A673 (cell line): ENCODE measurements around the gene RDH13. TPM values are rescaled to one million over a fixed set of nuclear protein-coding genes. Genes with fewer than 3 reads are reported as not detected.

ENCODE experiments used
- BruUV-seq: library from RNA; stranded (reverse); fragments of 400-500 nt; replicated peaks from 2 replicates; lab custom pipeline; 2021; lab: Mats Ljungman, UMichigan
- CTCF ChIA-PET: fragments of 300-600 bp; sonication (Branson Sonifier 250); formaldehyde crosslinking; loops from one replicate; lab custom pipeline; 2022; ENCODE audit warnings: antibody characterized with exemption; lab: Charles Lee
- POLR2A ChIA-PET: fragments of 300-600 bp; sonication (Branson Sonifier 250); formaldehyde crosslinking; loops from one replicate; lab custom pipeline; 2022; ENCODE audit warnings: antibody characterized with exemption; ENCODE audit not compliant: low non-redundant PET; lab: Charles Lee
- DNase-seq: peaks from one replicate; pipeline ENCODE4 v3.0.0-alpha.2; 2015; ENCODE audit warnings: low spot score
- H3K27ac ChIP-seq: fragments of 200-600 bp; sonication (generic); 2 replicates; pipeline ENCODE4 v1.5.1; 2016; ENCODE audit warnings: mixed run types, low read depth, mild to moderate bottlenecking, mixed read lengths, antibody characterized with exemption, low read length; ENCODE audit not compliant: poor library complexity, severe bottlenecking
- H3K27me3 ChIP-seq: fragments of 200-600 bp; sonication (generic); replicated peaks from 2 replicates; pipeline ENCODE4 v1.6.1; 2017; ENCODE audit warnings: mixed run types, low read depth, mild to moderate bottlenecking, mixed read lengths, antibody characterized with exemption, low read length; ENCODE audit not compliant: insufficient read depth, poor library complexity
- H3K36me3 ChIP-seq: fragments of 200-600 bp; sonication (generic); 2 replicates; pipeline ENCODE4 v1.6.1; 2016; ENCODE audit warnings: mixed run types, mild to moderate bottlenecking, mixed read lengths, antibody characterized with exemption, low read length; ENCODE audit not compliant: insufficient read depth, poor library complexity, severe bottlenecking
- H3K4me1 ChIP-seq: fragments of 200-600 bp; sonication (generic); 2 replicates; pipeline ENCODE4 v1.6.1; 2017; ENCODE audit warnings: mixed run types, mild to moderate bottlenecking, mixed read lengths, antibody characterized with exemption, low read length; ENCODE audit not compliant: insufficient read depth, poor library complexity, severe bottlenecking
- H3K4me3 ChIP-seq: fragments of 200-600 bp; sonication (generic); 2 replicates; pipeline ENCODE4 v1.5.1; 2016; ENCODE audit warnings: low read depth, mixed run types, mild to moderate bottlenecking, mixed read lengths, low read length; ENCODE audit not compliant: poor library complexity, severe bottlenecking
- H3K9me3 ChIP-seq: fragments of 200-600 bp; sonication (generic); 2 replicates; pipeline ENCODE4 v1.6.1; 2016; ENCODE audit warnings: mixed run types, low read depth, mild to moderate bottlenecking, mixed read lengths, antibody characterized with exemption, low read length; ENCODE audit not compliant: poor library complexity, severe bottlenecking
- CTCF ChIP-seq: fragments of 300-800, 200-600 bp; sonication (generic); conservative IDR thresholded peaks from 2 replicates; pipeline ENCODE4 v1.5.1; 2017; ENCODE audit warnings: low read depth, mild to moderate bottlenecking, antibody characterized with exemption, low read length, moderate library complexity, mixed read lengths
- EZH2 ChIP-seq: fragments of 200-600 bp; sonication (generic); IDR thresholded peaks from 2 replicates; pipeline ENCODE4 v1.6.1; 2017; ENCODE audit warnings: borderline replicate concordance, low read depth, mild to moderate bottlenecking, mixed read lengths, antibody characterized with exemption, low read length; ENCODE audit not compliant: poor library complexity, severe bottlenecking
- intact Hi-C: fragments of 100-400 bp; cut with micrococcal nuclease; formaldehyde crosslinking; loops from one replicate; pipeline ENCODE4 v1.10.0; 2022; ENCODE audit not compliant: unreplicated experiment
- total RNA-seq: library from RNA; stranded (reverse); gene quantifications from 2 replicates; pipeline ENCODE4 v1.2.3, GENCODE V29; 2021

The RDH13 gene
- total RNA-seq, 1 experiment from 2014 or later: 19.0 TPM

- TF ChIP-seq EZH2 (no peak), CTCF (no peak)
- H3K27ac ChIP-seq: no peak overlapping the region
- no peak overlapping the region for H3K4me3 ChIP-seq
- DNase-seq: no peak
- no peaks in the 10 kb centered on the region for H3K36me3 ChIP-seq
- intact Hi-C loops: no loop called here
- POLR2A ChIA-PET: no interaction called here
- BruUV-seq: no TSS peak
- H3K27me3 ChIP-seq: peaks cover 7% of the 10 kb centered on the region
- no peaks in the 10 kb centered on the region for H3K4me1 ChIP-seq
- no peaks in the 10 kb centered on the region for H3K9me3 ChIP-seq
- CTCF ChIA-PET: no interaction called here
Measured at GRCh38 chr19:54995561-54995960, 67.4 kb downstream of the RDH13 start.

Other genes starting within 250 kb of the RDH13 start
- not detected in 2 replicates for gene KIR3DL1, start 246.7 kb downstream of the RDH13 start, total RNA-seq
- not detected in 2 replicates for gene KIR2DS4, start 230.5 kb downstream of the RDH13 start, total RNA-seq
- not detected in 2 replicates for gene KIR3DL2, start 212.7 kb downstream of the RDH13 start, total RNA-seq
- gene FCAR, start 188.9 kb downstream of the RDH13 start, total RNA-seq: not detected in 2 replicates
- not detected in 2 replicates for gene NCR1, start 157.0 kb downstream of the RDH13 start, total RNA-seq
- gene NLRP7, start 115.6 kb downstream of the RDH13 start, total RNA-seq: not detected in 2 replicates
- 34.1 and 41.9 TPM in 2 replicates for gene NLRP2, start 96.8 kb downstream of the RDH13 start, total RNA-seq
- 0.22 TPM in 1 of 2 replicates, not detected in the other for gene GP6, start 24.9 kb downstream of the RDH13 start, total RNA-seq
- 7.7 and 10.2 TPM in 2 replicates for gene EPS8L1, start 12.7 kb upstream of the RDH13 start, total RNA-seq
- gene PPP1R12C, start 54.5 kb upstream of the RDH13 start, total RNA-seq: 85.7 and 94.6 TPM in 2 replicates
- gene TNNT1, start 86.1 kb upstream of the RDH13 start, total RNA-seq: 37.6 and 54.3 TPM in 2 replicates
- gene TNNI3, start 94.6 kb upstream of the RDH13 start, total RNA-seq: 12.8 and 16.5 TPM in 2 replicates
- 4.2 and 9.1 TPM in 2 replicates for gene DNAAF3, start 103.5 kb upstream of the RDH13 start, total RNA-seq
- 0.28 TPM in 1 of 2 replicates, not detected in the other for gene SYT5, start 117.1 kb upstream of the RDH13 start, total RNA-seq
- 0.17 and 0.55 TPM in 2 replicates for gene PTPRH, start 146.4 kb upstream of the RDH13 start, total RNA-seq
- gene TMEM86B, start 165.6 kb upstream of the RDH13 start, total RNA-seq: 4.8 and 6.1 TPM in 2 replicates
- 103 and 108 TPM in 2 replicates for gene PPP6R1, start 195.9 kb upstream of the RDH13 start, total RNA-seq
- gene HSPBP1, start 217.0 kb upstream of the RDH13 start, total RNA-seq: 80.3 and 83.4 TPM in 2 replicates
- 30.5 and 36.8 TPM in 2 replicates for gene BRSK1, start 220.8 kb upstream of the RDH13 start, total RNA-seq